Sciatic nerve (tissue), 2 donors: ENCODE measurements around the gene SMG1. TPM values are rescaled to one million over a fixed set of nuclear protein-coding genes. Genes with fewer than 3 reads are reported as not detected.
A peak's percentile ranks its signal among the peaks of the same experiment; 100 is the strongest.
"Not testable (repeated sequence)": the region's sequence is repeated elsewhere in the genome, so short reads cannot be mapped to it uniquely, and the experiment has no call there.

Experiments
- ATAC-seq: fragments of 200-7000 bp; cut with Tn5 transposase; one replicate; pipeline ENCODE4 v1.9.1; 2020; ENCODE audit warnings: mild to moderate bottlenecking, moderate library complexity
- DNase-seq: peaks from one replicate; pipeline ENCODE4 v3.0.0-alpha.2; 2020; ENCODE audit warnings: low spot score
- intact Hi-C: fragments of 100-400 bp; cut with DNase I; formaldehyde crosslinking; loops from one replicate; pipeline ENCODE4 v1.14.2; 2022
- total RNA-seq: library from RNA; stranded (reverse); fragmentation: NEBNext Ultra II Directional; extraction: Animal tissue kit (Norgen Biotek cat#: 25700); gene quantifications from one replicate; pipeline ENCODE4 v1.2.1, GENCODE V29; 2021
- donor health status: DM: no; HTN: no; CAD: no.
- donor health status: DM: no; HTN: no; CAD: no.

SMG1 gene
- 124 TPM for total RNA-seq

DNA sequence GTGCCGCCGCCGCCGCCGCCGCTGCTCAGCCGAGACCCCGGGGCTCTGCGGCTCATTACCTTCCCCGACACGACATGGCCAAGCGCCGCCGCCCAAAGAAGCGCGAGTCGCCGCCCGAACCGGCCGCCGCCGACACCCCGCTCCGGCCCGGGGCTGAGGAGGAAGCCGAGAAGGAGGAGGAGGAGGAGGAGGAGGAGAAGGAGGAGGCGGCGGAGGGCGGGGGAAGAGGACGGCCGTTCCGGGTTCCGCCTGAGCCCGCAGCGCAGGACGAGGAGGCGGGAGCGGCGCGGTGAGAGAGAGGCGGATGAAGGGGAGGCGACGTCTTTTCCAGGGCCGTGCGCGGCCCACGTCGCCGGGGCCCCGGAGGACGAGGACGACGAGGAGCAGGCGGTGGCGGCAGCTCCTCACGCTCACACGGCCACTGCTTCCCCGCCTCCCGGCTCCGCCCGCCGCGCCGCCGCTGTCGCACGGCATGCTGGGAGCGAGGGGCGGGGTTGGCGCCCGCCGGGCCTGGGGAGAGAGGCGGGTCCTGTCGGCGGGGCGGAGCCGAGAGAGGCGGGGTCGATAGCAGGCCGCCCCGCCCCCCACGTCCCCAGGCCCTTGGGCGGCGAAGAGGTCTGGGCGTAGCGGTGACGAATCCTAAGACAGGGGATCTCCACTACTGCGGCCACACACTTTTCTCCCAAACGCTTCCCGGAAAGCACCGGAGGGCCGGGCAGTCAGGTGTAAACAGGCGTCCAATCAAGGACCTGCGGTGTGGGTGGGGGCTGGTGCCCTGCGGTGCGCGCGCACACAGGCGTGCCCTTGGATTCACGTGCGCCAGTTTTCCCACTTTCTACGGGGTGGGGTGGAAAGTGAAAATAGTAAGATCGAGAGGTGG is at the start of gene SMG1:
Gene SMG1 (minus strand): TSS at position 423 of the 880 bp plus-strand sequence. CDS start 367 bp downstream, at position 56.
- ATAC-seq (peak; percentile 99), DNase-seq (peak; percentile 96)
- intact Hi-C loops = not testable (repeated sequence)

DNA sequence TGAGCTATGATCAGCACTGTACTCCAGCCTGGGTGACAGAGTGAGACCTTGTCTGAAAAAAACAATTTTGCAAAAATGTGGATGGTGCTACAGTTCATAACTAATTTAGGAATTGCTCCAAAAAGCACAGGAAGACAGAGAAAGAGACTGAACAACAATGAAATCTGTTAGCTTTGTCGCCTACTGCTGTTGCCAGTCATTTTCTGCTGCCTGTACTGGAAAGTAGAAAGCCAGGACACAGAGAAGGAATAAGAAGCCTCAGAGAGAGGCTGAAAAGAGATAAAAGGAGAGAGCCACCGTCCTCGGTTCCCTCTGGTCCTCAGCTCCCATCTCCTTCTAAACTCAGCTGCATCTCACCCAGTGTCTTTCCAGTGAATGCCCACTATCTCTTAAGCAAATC is 48.9 kb upstream of the SMG1 start:
- DNase-seq = no peak
- no peak for ATAC-seq
- intact Hi-C loops = no loop called here

DNA sequence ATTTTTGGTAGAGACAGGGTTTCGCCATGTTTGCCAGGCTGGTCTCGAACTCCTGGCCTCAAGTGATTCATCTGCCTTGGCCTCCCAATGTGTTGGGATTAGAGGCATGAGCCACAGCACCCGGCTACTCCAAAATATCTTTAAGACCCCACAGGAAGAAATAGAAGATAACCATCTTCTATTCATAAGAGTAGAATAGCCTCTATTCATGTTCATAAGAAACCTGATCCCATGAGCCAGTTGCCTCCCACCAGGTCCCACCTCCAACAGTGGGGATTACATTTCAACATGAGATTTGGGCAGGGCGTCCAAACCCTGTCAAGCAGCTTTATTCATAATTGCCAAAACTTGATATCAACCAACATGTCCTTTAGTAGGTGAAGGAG is 43.6 kb upstream of the SMG1 start:
- intact Hi-C loops = no loop called here
- no peak for ATAC-seq
- no peak for DNase-seq

DNA sequence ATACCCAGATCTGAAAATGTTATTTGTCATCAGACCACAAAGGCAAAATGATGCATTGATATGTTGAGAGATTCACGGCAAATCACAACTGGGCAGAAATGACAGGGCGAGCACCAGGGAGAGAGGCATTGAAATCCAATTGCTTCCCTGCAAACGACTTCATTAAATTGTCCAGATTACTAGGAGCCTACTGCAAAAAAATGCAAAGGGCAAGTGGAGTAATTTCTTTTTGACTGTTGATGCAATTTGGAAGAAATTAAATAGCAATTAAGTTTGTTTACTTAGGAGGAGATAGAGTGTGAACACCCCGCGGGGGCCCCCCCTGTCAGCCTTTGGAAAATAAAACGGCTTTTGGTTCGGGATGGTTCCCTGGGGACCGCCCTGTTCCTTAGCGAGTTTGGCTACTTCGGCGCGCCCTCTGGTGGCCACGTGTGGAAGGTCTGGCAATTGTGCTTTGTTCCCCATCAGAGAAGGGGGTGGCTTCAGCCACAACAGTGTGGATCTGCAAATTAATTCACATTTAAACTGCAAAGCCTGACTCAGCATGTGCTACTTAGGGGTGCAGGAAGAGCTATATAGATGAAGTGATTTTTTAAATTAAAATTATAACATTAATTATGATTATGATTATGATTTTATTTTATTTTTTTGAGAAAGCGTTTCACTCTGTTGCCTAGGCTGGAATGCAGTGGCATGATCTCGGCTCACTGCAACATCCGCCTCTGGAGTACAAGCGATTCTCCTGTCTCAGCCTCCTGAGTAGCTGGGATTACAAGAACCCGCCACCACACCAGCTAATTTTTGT is 43.0 kb upstream of the SMG1 start:
- peak; percentile 93 for DNase-seq
- peak; percentile 93 for ATAC-seq
- intact Hi-C loops = no loop called here

DNA sequence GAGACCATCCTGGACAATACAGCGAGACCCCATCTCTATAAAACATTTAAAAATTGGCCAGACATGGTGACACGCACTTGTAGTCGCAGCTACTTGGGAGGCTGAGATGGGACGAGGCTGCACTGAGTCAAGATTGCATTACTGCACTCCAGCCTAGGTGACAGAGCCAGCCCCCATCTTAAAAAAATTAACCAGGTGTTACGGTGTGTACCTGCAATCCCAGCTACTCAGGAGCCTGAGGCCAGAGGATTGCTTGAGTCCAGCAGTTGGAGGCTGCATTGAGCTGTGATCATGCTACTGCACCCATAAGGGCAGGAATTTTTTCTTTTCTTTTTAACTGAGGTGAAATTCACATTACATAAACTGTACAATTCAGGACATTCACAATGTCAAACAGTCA is 40.6 kb upstream of the SMG1 start:
- intact Hi-C loops = no loop called here

DNA sequence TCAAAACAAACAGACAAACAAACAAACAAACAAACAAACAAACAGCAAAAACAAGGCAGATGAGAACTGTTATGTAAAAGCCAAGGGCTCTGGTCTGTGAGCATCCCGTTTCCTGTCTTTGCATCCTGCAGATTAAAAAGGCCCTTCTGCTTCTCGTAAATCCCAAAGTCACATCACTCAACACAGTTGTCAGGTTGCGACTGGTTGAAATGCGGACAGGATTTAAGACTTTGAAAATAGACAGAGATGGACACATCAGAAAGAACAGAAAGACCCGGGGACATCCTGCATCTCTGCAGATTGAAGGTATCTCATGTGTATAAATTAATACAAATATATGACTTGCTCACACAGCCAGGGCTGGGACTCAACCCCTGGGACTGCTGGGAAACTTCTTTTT is 39.3 kb upstream of the SMG1 start:
- no peak for ATAC-seq
- intact Hi-C loops = no loop called here
- no peak for DNase-seq

More for the DNA sequence above, 40.6 kb upstream of the SMG1 start:
- ATAC-seq (no peak), DNase-seq (no peak)

DNA sequence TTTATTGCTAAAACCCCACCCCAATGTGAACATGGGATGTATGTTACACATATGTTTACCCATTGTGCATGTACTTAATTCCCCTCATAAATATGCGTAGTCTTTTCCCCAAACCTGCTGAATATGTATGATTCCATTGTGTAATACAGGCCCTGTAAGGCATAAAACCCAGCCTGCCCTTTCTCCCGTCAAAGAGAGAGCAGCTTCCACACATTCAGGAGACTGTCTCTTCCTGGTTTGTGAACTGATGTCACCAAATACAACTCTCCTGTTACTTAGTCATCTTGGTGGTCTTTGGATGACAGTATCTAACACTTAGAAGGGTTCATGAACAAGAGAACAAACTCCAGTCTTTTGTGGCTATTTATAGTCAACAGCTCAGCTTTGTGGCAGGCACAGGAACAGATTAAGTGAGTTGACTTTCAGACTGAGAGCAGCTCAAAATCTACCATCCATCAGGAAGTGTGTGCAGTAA is 32.9 kb upstream of the SMG1 start:
- intact Hi-C loops = no loop called here
- DNase-seq = no peak
- no peak for ATAC-seq

DNA sequence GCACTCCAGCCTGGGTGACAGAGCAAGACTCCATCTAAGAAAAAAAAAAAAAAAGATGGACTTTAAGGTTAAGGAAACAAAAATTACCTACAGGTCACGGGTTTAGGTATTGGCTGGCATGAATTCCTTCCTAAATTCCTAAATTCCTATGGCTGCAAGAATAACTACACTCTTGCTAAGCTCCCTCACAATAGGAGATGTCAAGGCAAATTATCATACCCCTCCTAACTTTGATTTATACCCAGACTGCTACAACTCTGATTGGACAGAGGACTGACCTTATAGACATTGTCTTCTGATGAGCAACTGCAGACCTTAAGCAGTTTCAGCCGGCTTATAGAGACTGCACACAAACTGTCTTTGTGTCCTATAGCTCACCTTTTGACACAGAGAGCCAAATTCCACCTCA is 32.4 kb upstream of the SMG1 start:
- intact Hi-C loops = no loop called here
- ATAC-seq = no peak
- no peak for DNase-seq

DNA sequence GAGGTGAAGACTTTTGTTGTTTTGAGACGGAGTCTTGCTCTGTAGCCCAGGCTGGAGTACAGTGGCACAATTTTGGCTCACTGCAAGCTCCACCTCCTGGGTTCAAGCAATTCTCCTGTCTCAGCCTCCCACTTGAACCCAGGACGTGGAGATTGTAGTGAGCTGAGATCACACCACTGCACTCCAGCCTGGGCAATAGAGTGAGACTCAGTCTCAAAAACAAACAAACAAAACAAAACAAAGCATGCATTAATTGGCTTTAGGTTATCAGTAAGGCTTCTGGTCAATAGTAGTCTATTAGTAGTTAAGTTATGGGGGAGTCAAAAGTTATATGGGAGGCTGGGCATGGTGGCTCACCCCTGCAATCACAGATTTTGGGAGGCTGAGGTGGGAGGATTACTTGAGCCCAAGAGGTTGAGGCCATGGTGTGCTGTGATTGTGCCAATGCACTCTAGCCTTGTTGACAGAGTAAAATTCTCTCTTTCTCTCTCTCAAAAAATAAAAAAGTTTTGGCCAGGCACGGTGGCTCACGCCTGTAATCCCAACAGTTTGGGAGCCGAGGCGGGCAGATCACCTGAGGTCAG is 30.5 kb upstream of the SMG1 start:
- intact Hi-C loops, ATAC-seq, DNase-seq: not testable (repeated sequence)

DNA sequence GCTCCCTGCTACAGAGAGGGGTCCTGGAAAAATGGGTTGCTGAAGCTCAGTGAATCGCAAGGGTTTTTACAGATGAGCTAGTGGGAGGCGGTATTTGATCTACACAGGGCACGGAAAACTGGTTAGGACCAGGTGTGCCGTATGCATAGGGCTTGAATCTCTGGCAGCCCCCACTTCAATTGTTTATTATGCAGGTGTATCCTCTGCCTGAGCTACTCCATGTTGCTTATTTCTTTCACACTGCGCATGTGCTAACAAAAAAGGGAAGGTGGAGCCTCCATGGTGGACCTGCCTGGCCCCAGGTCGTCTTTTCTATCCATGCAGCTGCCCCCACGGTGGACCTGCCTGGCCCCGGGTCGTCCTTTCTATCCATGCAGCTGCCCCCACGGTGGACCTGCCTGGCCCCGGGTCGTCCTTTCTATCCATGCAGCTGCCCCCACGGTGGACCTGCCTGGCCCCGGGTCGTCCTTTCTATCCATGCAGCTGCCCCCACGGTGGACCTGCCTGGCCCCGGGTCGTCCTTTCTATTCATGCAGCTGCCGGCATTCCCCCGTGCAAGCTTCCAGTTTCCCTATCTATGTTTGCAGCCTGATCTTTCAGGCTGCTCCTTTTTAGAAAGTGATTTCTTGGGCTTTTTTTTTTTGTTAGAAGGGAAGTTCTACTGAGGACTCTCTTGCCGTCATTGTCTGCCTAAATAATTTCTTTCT is 29.8 kb upstream of the SMG1 start:
- intact Hi-C loops, DNase-seq, ATAC-seq: not testable (repeated sequence)

DNA sequence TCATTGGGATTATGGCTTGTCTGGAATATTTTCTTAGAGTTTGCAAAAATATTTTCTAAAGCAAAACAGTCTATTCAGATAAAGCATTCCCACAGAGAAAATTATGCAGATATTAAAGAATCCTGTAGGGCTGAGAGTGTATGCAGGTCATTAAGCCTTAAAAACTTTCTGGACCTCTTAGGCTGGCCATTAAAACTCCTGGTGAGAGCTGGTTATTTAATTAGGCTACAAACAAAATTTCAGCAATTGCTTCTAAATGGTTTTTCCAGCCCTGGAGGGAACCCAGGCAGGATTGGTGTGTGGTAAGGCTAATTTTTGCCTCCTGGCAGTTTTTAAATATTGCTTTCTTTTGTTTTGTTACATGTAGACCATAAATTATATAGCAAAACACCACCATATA is 27.3 kb upstream of the SMG1 start:
- intact Hi-C loops = no loop called here
- DNase-seq (no peak), ATAC-seq (no peak)

DNA sequence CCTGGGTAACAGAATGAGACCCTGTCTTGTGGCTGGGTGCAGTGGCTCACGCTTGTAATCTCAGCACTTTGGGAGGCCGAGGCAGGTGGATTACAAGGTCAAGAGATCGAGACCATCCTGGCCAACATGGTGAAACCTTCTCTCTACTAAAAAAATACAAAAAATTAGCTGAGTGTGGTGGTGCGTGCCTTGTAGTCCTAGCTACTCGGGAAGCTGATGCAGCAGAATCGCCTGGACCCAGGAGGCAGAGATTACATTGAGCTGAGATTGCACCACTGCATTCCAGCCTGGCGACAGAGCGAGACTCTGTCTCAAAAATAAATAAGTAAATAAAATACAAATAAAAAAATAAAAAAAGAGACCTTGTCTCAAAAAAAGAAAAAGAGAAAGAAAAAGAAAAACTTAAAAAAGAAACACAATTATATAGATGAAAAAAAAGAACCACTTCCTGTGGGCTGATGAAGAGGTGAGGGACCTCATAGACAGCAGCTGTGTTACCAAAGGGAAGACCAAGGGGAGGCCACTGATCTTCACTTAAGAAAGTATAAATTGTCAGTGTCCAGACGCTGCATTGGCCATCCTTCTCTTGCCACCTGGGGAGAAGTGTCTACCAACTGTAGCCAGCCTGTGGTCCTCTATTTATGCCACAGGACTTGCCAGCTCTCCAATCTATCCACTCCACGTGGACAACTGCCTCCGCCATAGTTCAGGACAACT is 24.4 kb upstream of the SMG1 start:
- no peak for ATAC-seq
- DNase-seq = no peak
- intact Hi-C loops = no loop called here

DNA sequence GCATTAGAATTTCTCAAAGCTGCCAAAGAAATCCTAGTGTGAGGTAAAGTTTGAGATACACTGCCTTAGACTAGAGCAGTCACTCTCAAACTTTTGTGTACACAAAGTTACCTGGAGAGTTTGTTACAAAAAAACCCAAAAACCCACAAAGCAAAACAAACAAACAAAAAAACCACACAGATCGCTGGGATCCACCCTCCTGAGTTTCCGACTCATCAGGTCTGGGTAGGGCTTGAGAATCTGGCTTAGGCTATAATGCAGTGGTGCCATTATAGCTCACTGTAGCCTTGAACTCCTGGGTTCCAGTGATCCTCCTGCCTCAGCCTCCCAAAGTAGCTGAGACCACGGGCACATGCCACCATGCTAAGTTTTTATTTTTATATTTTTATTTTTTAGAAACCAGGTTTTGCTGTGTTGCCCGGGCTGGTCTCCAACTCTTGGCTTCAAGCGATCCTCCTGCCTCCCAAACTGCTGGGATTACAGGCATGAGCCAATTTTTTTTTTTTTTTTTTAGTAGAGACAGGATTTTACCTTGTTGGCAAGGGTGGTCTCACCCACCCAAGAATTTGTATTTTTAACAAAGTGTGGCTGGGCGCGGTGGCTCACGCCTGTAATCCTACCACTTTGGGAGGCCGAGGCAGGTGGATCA is 22.3 kb upstream of the SMG1 start:
- DNase-seq (no peak), ATAC-seq (no peak)
- intact Hi-C loops = no loop called here

DNA sequence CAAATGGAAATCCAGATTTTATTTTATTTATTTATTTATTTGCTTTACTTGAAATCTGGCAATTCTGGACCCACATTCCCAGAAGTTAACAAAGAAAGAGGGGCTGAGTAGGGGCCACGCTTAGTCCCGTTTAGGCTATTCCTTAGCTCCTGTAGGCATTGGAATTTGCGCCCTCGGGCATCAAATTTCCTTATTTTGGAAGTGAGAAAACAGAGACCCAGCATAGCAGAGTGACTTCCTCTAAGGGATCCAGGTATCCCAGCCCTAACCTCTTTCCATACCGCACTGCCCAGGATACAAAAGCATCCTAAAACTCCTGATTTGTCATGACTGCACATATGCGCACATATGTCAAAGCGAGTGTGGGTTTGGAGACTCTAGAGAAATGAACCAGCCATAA is 19.0 kb upstream of the SMG1 start:
- intact Hi-C loops = no loop called here
- no peak for ATAC-seq
- no peak for DNase-seq

DNA sequence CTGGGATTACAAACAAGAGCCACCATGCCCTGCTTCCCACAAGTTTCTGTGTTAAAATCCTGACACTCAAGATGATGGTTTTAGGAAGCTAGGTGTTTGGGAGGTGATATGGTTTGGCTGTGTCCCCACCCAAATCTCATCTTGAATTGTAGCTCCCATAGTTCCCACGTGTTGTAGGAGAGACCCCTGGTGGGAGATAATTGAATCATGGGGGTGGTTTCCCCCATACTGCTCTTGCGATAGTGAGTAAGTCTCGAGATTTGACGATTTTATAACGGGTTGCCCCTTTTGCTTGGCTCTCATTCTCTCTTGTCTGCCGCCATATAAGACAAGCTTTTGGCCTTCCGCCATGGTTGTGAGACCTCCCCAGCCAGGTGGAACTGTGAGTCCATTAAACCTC is 17.2 kb upstream of the SMG1 start:
- no peak for DNase-seq
- intact Hi-C loops = no loop called here

DNA sequence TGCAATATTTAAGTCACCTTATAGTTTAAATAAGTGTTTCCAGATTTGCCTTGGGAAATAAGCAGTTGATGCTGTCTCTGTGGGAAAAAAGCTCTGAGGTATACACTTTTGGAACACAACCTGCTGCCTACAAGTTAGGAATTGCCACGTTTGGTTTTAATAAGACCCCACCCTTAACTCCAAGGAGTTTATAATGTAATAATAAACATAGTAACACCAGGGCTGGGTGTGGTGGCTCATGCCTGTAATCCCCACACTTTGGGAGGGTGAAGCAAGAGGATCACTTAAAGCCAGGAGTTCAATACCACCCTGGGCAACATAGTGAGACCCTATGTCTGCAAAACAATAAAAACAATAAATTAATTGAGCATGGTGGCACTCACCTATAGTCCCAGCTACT is 15.9 kb upstream of the SMG1 start:
- intact Hi-C loops = no loop called here
- no peak for DNase-seq
- no peak for ATAC-seq

More for the DNA sequence above, 17.2 kb upstream of the SMG1 start:
- ATAC-seq = no peak

DNA sequence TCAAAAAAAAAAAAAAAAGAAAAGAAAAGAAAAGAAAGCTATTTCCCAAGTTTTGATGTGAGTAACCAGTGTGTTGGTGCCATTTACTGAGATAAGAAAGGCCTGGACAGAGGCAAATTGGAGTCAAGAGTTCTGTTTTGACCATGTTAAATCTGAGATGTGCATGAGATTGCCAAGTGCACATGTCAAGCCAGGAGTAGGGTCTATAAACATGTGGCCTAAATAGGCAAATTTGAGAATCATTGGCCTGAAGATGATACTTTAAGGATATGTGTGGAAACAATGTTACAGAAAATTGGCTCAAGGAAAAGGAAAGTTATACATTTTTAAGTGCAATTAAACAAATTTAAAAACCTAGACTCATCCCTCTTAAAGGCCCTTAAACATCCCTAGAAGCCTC is 15.3 kb upstream of the SMG1 start:
- DNase-seq (no peak), ATAC-seq (no peak)
- intact Hi-C loops = no loop called here

DNA sequence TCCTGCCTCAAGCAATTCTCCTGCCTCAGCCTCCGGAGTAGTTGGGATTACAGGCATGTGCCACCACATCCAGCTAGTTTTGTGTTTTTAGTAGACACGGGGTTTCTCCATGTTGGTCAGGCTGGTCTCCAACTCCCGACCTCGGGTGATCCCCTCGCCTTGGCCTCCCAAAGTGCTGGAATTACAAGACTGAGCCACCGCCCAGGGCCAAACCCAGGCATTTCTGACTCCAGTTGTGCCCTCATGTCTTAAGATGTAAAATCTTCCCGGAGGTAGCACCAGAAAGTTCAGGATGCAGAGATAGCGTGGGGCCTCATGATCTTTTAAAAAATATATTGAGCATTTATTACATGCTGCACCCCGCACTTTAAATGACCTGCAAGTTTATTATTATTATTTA is 12.8 kb upstream of the SMG1 start:
- DNase-seq (no peak), ATAC-seq (no peak)
- intact Hi-C loops = no loop called here
